Activated CD4-positive, alpha-beta T cell treated with anti-CD3 and anti-CD28 coated beads, Interleukin-2, Interleukin-4, amounts not matched to agents 100 ng/mL and 50 ng/mL, durations not matched to agents 16 hours and 8 hours (primary cell): Measurements from ENCODE around the gene ARHGAP31.

ENCODE experiments used
- DNase-seq: peaks from one replicate; pipeline ENCODE4 v3.0.0-alpha.2; 2020; ENCODE audit warnings: low spot score

Gene ARHGAP31

DNA sequence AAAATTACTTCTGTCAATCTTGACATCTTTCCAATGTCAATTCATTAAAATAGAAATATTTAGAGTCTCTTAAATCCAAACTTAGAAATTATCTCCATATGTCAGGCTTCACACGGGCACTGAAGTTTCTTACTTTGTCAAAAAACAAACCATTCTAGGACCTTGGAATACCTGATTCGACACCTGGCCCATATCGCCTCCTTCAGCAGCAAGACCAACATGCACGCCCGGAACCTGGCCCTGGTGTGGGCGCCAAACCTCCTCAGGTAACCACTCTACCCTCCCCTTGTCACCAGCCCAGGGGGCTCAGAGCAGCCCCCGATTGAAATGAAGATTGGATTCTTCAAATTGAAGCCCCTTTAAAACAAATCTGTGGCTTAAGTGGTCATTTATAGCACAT is 88.0 kb downstream of the ARHGAP31 start:
- no peak for DNase-seq

DNA sequence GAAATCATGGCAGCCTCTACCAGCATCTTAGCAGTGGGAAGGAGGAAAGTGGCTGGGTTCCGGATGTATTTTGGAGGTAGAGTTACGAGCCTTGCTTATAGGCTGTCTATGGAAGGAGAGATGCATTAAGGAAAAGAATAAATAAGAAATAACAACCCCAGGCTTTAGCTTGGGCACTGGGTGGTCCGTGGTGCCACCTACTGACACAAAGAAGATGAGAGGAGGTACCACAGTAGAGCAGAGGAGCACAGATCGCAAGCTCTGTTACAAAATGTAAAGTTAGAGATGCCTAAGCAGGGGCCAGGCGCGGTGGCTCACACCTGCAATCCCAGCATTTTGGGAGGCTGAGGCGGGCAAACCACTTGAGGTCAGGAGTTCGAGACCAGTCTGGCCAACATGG is 94.4 kb downstream of the ARHGAP31 start:
- DNase-seq, result no peak

GRCh38 chr3:119395923-119396358 is 101.8 kb downstream of the ARHGAP31 start:
- DNase-seq, result peak; percentile 38

DNA sequence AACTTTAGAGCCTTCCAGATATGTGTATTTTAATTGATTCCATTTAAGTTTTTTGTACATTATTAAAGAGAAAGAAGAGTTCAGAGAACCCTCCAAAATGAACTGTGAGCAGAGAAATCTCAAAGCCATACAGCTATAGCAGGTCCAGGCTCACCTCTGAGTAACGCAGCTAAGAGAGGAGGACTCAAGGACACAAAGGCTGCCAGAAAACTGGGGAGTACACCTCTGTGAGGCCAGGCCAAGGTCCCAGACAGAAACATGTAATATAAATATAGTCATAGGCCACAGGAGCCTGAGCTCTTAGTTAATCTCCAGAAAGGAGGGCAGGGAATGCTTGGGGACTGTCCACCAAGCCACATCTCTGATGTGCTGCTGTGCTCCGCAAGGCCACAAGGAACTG is 102.7 kb downstream of the ARHGAP31 start:
- no peak for DNase-seq

GRCh38 chr3:119400466-119400865 is 106.3 kb downstream of the ARHGAP31 start:
- no peak for DNase-seq

- DNase-seq, result no peak
These were observed 106.9 kb downstream of the ARHGAP31 start for GRCh38 chr3:119401069-119401468.

- DNase-seq, result no peak
These were observed 107.6 kb downstream of the ARHGAP31 start for GRCh38 chr3:119401503-119402440.

DNA sequence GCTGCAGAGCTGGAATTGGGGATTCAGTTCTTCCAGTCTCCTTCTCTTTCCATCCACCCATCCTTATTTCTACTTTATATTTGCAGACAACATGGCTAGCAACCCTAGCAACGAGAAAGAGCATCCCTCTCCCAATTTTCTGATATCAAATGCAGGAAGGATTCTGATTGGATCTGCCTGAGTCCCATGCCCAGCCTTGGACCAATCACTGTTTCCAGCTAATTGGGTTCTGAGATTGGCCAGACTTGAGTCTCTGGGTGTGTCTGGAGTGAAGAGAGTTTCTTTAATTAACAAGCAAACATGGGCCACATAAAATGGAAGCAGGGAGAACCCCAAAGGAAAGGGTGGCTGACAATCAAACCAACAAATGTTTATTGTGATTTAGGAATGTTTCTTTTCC is 108.6 kb downstream of the ARHGAP31 start:
- no peak for DNase-seq

DNA sequence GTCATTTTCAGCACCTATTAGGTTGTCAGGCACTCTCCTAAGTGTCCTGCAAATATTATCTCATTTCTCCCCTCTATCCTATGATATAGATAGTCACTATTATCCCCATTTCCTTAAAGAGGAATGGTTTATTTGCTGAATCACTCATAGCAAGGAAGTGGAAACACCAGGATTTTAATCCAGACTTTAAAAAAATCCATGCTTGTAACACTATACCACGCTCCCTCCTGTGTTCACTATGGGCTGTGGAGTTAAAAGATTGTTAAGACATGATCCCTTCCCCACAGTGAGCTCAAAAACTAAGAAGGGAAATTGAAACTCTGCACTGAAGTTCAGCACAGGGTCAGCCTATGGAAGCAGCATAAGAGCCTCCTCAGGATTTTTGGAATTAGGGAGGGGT is 109.0 kb downstream of the ARHGAP31 start:
- no peak for DNase-seq

DNA sequence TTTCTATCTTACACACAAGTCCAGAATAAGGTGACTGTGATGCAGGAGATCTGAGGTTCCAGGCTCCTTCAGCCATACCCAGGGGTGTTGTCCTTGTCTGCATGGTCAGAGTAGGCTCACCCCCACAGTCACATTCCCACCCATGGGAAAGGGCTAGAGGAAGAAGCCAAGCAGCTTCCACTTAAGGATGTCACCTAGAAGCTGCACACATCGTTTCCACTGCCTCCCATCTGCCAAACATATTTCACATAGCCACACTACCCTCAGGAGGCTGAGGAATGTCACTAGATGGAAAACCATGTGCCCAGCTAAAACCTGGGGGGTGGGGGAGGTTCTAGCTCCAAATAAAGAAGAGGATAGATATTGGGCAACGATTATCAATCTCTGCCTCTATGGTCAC is 111.1 kb downstream of the ARHGAP31 start:
- DNase-seq, result no peak

DNA sequence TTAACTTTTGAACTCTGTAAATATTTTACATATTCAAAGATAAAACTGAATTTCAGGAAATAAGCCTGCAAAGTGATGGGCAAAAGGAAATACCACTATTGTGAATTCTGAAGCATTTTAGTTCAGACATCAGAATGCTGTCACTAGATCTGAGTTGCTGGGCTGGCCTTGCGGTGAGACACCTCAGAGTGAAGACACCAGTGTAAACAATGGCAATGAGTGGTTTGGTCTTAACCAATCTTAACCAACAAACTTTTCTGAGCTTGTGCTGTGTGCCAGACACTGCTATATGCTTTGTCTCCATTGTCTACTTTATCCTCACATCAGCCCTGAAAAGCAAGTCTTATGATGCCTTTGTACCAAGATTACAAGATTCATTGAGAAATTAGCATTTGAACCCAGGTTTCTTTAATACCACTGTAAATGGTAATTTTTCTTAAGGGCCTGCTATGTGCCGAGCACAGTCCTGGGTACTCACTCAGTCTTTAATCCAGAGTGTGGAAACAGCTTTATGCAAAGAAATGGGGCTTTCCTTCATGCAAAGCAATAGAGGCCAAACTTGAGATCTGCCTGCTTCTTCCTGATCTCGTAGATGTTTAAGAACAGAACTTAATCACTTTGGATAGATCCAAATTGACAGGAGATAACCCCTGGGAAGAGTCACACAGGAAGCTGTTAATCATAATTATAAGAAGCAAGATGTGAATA is 114.2 kb downstream of the ARHGAP31 start:
- DNase-seq, result no peak

DNA sequence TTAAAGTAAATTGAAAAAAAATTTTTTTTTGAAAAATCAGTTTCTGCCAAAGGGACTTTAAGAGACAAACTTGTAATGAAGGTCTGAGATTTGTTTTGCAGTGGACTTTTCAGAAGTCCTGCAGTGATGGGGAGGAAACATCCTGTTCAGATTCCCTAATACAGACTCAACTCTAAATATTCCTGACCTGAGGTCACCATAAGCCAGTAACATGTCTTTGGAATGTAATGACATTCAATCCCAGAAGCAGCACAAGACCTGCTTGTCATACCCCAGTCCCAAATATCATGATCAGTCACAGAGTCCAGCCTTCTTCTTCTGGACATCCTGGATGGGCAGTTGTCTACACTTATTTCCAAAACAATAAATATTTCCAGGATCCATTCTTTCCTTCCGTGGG is 115.7 kb downstream of the ARHGAP31 start:
- DNase-seq, result no peak

DNA sequence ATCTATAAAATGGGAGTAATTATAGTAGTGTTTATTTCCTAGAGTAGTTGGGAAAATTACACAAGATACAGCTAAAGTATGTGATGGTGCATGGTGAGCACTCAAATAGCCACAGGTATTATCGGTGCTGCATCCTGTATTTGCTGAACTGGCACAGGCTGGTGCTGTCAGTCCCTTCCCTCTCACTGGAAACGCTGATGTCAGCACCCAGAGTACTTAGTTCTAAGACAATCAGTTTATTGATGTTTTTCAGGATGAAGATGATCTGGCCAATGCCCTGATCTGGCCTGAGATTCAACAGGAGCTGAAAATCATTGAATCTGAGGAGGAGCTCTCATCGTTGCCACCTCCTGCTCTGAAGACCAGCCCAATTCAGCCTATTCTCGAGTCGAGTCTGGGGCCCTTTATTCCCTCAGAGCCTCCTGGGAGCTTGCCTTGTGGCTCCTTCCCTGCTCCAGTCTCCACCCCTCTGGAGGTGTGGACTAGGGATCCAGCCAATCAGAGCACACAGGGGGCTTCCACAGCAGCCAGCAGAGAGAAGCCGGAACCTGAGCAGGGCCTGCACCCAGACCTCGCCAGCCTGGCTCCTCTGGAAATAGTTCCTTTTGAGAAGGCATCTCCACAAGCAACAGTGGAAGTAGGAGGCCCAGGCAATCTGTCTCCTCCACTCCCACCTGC is 119.6 kb downstream of the ARHGAP31 start:
- no peak for DNase-seq

GRCh38 chr3:119416873-119417272 is 122.7 kb downstream of the ARHGAP31 start:
- no peak for DNase-seq

GRCh38 chr3:119417771-119418512 is 123.8 kb downstream of the ARHGAP31 start:
- DNase-seq, result no peak

DNA sequence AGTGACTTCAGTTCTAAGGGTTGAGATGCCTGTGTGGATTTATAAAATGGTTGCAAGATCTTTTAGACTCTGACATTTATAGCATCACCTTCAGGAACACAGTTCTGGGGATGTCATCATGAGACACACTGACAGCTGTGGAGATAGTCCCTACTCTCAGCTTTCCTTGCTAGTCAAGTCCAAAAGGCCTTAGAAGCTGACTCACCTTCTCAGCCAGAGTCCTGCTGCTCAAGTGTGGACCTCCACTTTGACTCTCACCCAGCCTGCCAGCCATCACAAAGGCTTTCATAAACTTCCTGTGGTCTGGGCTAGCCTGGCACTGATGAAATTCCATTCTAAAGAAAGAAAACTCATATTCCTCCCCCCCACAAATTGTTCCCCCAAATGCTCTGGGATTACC is 124.5 kb downstream of the ARHGAP31 start:
- DNase-seq, result no peak

DNA sequence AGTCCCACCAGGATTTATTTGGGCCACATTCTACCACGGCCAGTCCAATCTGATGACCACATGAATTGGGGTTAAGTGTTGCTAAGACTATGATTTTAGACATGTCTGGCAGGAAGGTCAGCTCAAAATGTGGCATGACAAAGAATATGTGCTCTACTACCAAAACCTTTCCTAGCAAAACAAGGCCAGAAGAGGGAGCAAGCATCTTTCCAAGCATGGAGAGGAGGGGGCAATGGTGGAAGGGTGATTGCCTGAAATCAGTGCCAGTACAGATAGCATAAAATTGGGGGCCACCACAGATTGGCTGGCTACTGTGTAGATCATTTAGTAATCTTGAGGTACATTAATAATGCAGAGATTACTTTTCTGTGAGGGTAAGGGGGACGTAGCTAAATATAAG is 126.0 kb downstream of the ARHGAP31 start:
- no peak for DNase-seq

GRCh38 chr3:119427669-119428068 is 133.5 kb downstream of the ARHGAP31 start:
- no peak for DNase-seq

DNA sequence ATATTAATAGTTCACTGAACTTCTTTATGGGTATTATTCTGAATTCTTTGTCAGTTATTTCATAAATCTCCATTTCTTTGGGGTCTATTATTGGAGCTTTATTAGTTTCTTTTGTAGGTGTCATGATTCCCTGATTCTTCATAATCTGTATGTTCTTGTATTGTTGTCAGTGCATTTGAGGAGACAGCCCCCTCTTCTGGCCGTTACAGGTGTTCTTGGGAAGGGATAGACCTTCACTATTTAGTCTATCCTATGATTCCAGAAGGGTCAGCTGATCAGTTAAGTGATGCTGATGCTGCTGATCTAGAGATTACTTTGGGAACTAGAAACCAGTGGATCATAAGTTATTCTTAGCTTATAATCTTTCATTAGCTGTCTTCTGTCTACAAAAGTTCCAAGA is 134.4 kb downstream of the ARHGAP31 start:
- no peak for DNase-seq

GRCh38 chr3:119433613-119434325 is 139.6 kb downstream of the ARHGAP31 start:
- DNase-seq, result no peak

DNA sequence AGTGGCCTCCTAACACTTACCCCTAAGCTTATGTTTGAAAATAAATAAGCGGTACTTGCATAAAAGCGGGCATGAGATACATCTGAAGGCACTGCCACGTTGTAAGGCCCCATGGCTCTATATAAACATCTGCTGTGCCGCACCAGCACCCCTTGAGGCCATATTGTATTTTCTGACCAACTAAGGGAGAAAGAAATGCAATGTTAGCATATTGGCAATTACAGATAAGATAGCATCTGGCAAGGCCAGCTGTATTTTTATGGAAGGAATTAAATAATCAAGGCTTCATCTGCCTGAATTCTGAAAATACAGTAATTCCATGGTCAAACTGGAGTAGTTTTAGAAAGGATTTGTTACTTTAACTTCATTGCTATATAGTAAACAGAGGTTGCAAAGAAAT is 140.5 kb downstream of the ARHGAP31 start:
- DNase-seq, result no peak
